Gastrocnemius medialis (tissue), 4 donors: ENCODE results near the gene BACE2.

Experiments used
- POLR2A ChIP-seq, 2 donors: fragments of 450-650 bp; IDR thresholded peaks; one replicate each; pipeline ENCODE4 v1.6.1; 2017; ENCODE audit warnings: antibody characterized with exemption in 2 of 2, mild to moderate bottlenecking in 2 of 2, moderate library complexity in 2 of 2
- TF ChIP-seq, protein P1 (sequence below), 5 experiments: fragments of 450-650 bp in 3 of 5; fragments of 200-600 bp in 2 of 5; sonication (generic) in 2 of 5; IDR thresholded peaks in 4 of 5; conservative IDR thresholded peaks in 1 of 5; 1 replicate in 4 of 5; 2 replicates in 1 of 5; pipeline ENCODE4 v1.5.1; 2016 to 2019; ENCODE audit warnings: antibody characterized with exemption in 5 of 5, mild to moderate bottlenecking in 3 of 5, moderate library complexity in 3 of 5

DNA sequence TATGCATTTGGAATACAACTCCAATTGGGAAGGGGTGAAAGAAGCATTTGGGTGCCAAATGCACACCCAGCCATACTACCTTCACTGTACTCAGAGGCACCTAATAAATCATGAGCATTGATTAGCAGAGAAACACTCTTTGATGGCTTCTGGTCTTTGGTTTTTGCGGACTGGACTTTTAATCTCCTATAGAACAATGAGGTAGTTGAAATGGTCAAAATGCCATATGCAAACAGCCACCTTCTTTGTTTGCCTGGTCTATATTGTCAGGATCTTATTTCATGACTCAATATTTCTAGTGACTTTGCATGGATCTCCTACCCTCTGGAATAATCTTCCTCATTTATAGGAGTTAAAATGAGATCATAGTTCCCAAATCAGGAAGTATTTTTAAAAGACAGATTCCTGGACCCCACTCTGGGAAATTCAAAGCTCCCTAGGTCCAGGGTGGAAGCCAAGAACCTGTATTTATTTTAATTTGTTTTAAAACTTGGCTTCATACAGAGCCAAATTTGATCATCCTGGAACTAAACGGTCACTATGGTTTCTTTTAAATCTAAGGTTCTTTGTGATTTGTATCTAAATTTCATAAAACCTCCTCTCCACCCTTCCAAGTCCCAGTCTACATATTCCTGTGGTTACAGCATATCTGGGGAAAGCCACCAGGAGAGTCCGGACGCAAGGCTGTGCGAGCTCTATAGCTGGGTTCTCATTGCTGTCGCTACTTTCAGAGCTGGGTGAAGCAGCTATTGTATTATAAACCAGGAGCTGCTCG, 157.4 kb downstream of the BACE2 start:
- TF ChIP-seq, protein P1, sequence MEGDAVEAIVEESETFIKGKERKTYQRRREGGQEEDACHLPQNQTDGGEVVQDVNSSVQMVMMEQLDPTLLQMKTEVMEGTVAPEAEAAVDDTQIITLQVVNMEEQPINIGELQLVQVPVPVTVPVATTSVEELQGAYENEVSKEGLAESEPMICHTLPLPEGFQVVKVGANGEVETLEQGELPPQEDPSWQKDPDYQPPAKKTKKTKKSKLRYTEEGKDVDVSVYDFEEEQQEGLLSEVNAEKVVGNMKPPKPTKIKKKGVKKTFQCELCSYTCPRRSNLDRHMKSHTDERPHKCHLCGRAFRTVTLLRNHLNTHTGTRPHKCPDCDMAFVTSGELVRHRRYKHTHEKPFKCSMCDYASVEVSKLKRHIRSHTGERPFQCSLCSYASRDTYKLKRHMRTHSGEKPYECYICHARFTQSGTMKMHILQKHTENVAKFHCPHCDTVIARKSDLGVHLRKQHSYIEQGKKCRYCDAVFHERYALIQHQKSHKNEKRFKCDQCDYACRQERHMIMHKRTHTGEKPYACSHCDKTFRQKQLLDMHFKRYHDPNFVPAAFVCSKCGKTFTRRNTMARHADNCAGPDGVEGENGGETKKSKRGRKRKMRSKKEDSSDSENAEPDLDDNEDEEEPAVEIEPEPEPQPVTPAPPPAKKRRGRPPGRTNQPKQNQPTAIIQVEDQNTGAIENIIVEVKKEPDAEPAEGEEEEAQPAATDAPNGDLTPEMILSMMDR (IDR thresholded peaks at IDR 0.05 in 4 of 5, conservative IDR thresholded peaks at IDR 0.05 in 1 of 5), result no peak
- no peak for TF ChIP-seq POLR2A (IDR thresholded peaks at IDR 0.05)
